ENCODE data around the gene EEF1AKMT2. TPM values are rescaled to one million over a fixed set of nuclear protein-coding genes. Genes with fewer than 3 reads are reported as not detected.

The EEF1AKMT2 gene
- polyA plus RNA-seq, 2 of the 4 experiments (the other 2 are of a cell fraction): 23.5 to 28.1 TPM

- Histone ChIP-seq H3K4me3 (no peak overlapping the region), H3K4me2 (no peak overlapping the region), H3K4me1 (no peaks in the 10 kb centered on the region), H3K27ac (no peak overlapping the region), H3K9me3 (no peaks in the 10 kb centered on the region)
- DNase-seq (ENCODE audit: low read depth in 1 of 2, low spot score in 1 of 2) (no peak), ATAC-seq (no peak), FAIRE-seq (no peak)
- no peak for TF ChIP-seq SMC3 (IDR thresholded peaks at IDR 0.05)
- TF ChIP-seq ATOH8 (CRISPR knock-in tag; IDR thresholded peaks at IDR 0.05; ENCODE audit: low read depth): no peak
- TF ChIP-seq FOXS1 (CRISPR knock-in tag; IDR thresholded peaks at IDR 0.05): no peak
- TF ChIP-seq CHD2 (IDR thresholded peaks at IDR 0.05; ENCODE audit: low read length, partially characterized antibody): no peak
- TF ChIP-seq CBX2 (IDR thresholded peaks at IDR 0.05; ENCODE audit: borderline replicate concordance, low read depth): no peak
- TF ChIP-seq HOXB5 (CRISPR knock-in tag; IDR thresholded peaks at IDR 0.05): no peak
- TF ChIP-seq PBX3 (IDR thresholded peaks at IDR 0.05): no peak
- TF ChIP-seq CTCF (IDR thresholded peaks at IDR 0.05): no peak
- TF ChIP-seq HDAC2 (IDR thresholded peaks at IDR 0.05): no peak
- no peak for TF ChIP-seq RARB (CRISPR knock-in tag; IDR thresholded peaks at IDR 0.05)
- no peak for TF ChIP-seq HOXB13 (CRISPR knock-in tag; IDR thresholded peaks at IDR 0.05; ENCODE audit: low read depth)
- TF ChIP-seq MAX (IDR thresholded peaks at IDR 0.05): no peak
- TF ChIP-seq CHD4 (IDR thresholded peaks at IDR 0.05; ENCODE audit: borderline replicate concordance): no peak
- TF ChIP-seq HEYL (CRISPR knock-in tag; IDR thresholded peaks at IDR 0.05): no peak
- no peak for TF ChIP-seq FOSL2 (IDR thresholded peaks at IDR 0.05)
- TF ChIP-seq FOSL2 (CRISPR knock-in tag; IDR thresholded peaks at IDR 0.05): no peak
- no peak for TF ChIP-seq KDM1A (IDR thresholded peaks at IDR 0.05; ENCODE audit: low read depth)
- no peak for TF ChIP-seq HOXA7 (CRISPR knock-in tag; IDR thresholded peaks at IDR 0.05)
- no peak for TF ChIP-seq RNF2 (IDR thresholded peaks at IDR 0.05; ENCODE audit: borderline replicate concordance, low read depth)
- 92% methylated on average over 7 of the region's 7 CpGs for WGBS (ENCODE audit: missing lambda C conversion rate)
- POLR2A ChIA-PET: interaction anchor here (0.7 kb wide), 1 partner anchor 1746 kb away, joined by 3 read pairs; the partner anchor contains the start of gene PSTK
- CTCF ChIA-PET: interaction anchor here (1.0 to 3.7 kb wide), 4 partner anchors 9 to 204 kb away, joined by 3 to 12 read pairs (median 4); no protein-coding TSS in a partner anchor
Measured at GRCh38 chr10:124725791-124726190, 65.9 kb downstream of the EEF1AKMT2 start.

GRCh38 chr10:124725171-124725631 is 66.5 kb downstream of the EEF1AKMT2 start:
- ChIA-PET CTCF (interaction anchor here (1.0 to 3.7 kb wide), 2 partner anchors 10 to 16 kb away, joined by 3 to 12 read pairs; no protein-coding TSS in a partner anchor), POLR2A (interaction anchor here (0.7 kb wide), 1 partner anchor 1745 kb away, joined by 3 read pairs; the partner anchor contains the start of gene PSTK)
- no peak overlapping the region for H3K4me2 ChIP-seq
- H3K27ac ChIP-seq: no peak overlapping the region
- TF ChIP-seq PHF8 (IDR thresholded peaks at IDR 0.05; ENCODE audit: borderline replicate concordance, low read depth) (no peak), NR3C1 (IDR thresholded peaks at IDR 0.05) (no peak), HES2 (IDR thresholded peaks at IDR 0.05) (no peak), ZNF302 (CRISPR knock-in tag; IDR thresholded peaks at IDR 0.05) (no peak), GATA3 (IDR thresholded peaks at IDR 0.05; ENCODE audit: borderline replicate concordance) (no peak), MAZ (IDR thresholded peaks at IDR 0.05; ENCODE audit: borderline replicate concordance, low read depth, low read length) (no peak), EHF (CRISPR knock-in tag; IDR thresholded peaks at IDR 0.05) (no peak), RARB (CRISPR knock-in tag; IDR thresholded peaks at IDR 0.05) (no peak), RAD21 (conservative IDR thresholded peaks at IDR 0.05 in 1 of 2, IDR thresholded peaks at IDR 0.05 in 1 of 2) (no peak), BCL3 (IDR thresholded peaks at IDR 0.05) (no peak), SMC3 (IDR thresholded peaks at IDR 0.05) (no peak), HDAC2 (IDR thresholded peaks at IDR 0.05) (no peak), ATOH8 (CRISPR knock-in tag; IDR thresholded peaks at IDR 0.05; ENCODE audit: low read depth) (no peak), CEBPB (IDR thresholded peaks at IDR 0.05) (no peak), PBX3 (IDR thresholded peaks at IDR 0.05) (no peak)
- ATAC-seq (no peak), DNase-seq (ENCODE audit: low read depth in 1 of 2, low spot score in 1 of 2) (no peak), FAIRE-seq (no peak)
- 86% methylated on average over 9 of the region's 9 CpGs for WGBS (ENCODE audit: missing lambda C conversion rate)
- H3K9me3 ChIP-seq: no peaks in the 10 kb centered on the region
- no peak overlapping the region for H3K4me3 ChIP-seq
- H3K4me1 ChIP-seq: no peaks in the 10 kb centered on the region
